HG03045 (cell line): ENCODE measurements around the gene MCUR1.

ENCODE experiments used
- ATAC-seq: cut with Tn5 transposase; IDR thresholded peaks from one replicate; pipeline ENCODE4 v1.9.1; 2021; ENCODE audit warnings: mild to moderate bottlenecking, moderate library complexity; ENCODE audit not compliant: unreplicated experiment

Gene MCUR1

GRCh38 chr6:13742961-13743735, 71.2 kb downstream of the MCUR1 start:
- no peak for ATAC-seq

GRCh38 chr6:13741365-13741764, 73.0 kb downstream of the MCUR1 start:
- ATAC-seq, result no peak
